AG20443 (cell line): ENCODE data around the gene FDCSP.
"Not testable (repeated sequence)": the region's sequence is repeated elsewhere in the genome, so short reads cannot be mapped to it uniquely, and the experiment has no call there.

ENCODE experiments used
- DNase-seq: peaks from one replicate; pipeline ENCODE4 v3.0.0; 2012; ENCODE audit warnings: low spot score, mixed read lengths

FDCSP gene

DNA sequence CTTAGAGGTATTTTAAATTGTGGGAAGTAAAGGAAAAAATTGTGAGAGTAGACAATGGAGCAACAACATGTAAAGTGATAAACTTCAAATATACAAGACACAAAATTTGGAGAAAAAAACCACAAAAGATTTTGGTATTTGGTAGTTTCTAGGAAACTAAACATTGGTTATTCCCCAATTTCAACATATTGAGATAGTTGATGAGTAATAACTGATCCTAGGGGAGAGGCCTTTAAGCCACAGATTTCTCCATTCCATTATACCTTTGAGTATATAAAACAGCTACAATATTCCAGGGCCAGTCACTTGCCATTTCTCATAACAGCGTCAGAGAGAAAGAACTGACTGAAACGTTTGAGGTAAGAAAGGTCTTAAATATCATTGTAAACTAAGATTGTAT lies at the start of gene FDCSP:
FDCSP (plus strand) TSS at position 301 of the 400 bp plus-strand sequence. CDS start 5,071 bp downstream, outside the sequence.
- no peak for DNase-seq

DNA sequence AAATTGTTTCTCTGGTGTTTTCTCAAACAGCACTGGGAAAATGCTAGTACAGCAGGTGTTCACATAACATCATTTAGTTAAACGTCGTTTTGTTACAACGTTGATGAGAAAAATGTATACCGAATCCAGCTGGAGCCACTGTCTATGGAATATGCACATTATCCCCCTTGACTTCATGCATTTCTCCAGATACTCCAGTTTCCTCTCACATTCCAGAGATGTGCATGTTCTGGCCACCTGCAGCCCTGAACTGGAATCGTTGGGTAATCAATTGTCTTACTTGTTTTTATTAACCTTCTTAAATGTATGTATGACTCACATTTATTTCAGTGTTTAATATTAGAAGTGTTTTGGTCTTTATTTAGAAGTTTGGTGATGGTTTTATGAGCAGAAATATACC lies 48.8 kb upstream of the FDCSP start:
- no peak for DNase-seq

DNA sequence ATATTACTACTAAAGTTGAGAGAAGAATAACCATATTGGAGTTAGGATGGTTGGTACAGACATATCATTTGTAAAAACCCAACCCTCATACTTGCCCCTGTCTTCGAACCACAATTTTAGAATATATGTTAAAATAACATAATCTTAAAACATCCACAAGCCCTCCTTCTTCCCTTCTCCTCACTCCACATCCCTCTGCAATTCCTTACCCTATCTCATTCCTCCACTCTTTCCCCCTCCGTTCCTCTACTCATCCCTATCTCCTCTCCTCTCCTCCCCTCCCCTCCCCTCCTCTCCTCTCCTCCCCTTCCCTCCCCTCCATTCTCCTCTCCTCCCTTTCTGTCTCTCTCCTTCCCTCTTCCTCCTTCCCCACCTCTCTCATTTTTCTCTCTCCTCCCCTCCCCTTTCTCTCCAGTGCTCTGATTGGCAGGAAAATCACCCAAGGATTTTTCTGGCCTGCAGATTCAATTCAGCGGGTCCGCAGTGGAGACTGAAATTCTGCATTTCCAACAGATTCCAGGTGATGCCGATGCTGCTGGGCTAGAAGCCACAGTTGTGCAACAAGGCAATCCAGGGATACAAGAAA lies 47.8 kb upstream of the FDCSP start:
- no peak for DNase-seq

DNA sequence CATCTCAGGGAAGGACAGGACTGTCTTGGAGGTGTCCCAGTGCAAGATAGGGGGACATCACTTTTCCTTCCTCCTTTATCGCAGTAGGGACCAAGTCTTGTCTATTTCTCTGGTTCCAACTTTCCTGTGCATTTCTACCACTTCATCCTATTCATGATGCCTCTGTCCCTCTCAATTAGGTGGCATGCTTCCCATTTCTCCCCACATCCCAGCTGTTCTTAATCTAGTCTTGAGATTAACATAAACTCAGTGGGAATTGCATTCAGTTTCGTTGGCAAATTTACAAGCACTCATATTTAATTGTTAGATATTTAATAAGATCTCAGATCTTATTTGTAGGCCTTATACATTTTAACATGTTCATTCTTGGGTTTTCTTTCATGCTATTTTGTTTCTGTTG lies 46.1 kb upstream of the FDCSP start:
- DNase-seq: no peak

DNA sequence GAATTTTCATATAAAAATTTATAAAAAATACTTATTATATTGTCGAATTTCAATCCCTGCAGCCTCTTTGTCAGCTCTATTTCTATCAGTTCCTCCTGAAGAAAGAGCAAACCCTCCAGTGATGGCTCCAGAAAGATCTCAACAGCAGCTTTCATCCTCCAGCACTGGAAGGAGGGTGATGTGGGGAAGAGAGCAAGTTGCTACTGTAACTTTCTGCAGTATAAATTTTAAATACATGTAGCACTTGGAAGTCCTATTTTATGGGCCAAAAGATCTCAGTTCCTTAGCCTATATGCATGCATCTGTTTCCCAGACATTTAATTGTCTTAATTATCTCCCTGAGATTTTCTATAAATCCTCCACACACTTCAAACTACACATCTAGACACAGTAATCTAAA lies 44.1 kb upstream of the FDCSP start:
- DNase-seq: no peak

DNA sequence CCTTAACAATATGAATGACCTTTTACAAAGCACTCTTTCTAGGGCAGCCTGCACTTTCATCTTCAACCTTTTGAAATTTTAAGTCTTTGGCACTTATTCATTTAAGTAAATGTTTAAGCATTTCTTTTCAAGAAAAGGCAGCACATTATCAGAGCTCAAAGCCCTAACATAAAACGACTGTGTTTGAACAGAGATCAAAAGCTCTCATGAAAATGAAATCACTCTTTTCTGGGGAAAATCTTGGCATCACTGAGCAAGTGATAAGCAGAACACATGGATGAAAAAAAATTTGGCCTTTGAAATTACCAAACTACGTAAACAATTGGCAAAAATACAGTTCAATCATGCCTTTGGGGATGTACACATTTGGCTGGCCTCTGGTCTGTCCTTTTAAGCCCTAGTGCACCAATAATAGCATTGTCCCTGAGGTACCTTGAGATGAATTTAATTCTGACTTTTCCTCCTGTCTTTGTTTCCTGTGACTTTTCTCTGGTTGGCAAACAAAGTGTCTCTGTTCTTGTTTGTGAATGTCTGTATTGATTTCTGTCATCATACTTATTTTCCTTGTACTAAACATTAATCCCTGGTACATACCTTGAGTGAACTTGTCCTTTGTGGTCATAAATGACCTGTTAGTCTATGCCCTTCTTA lies 43.3 kb upstream of the FDCSP start:
- DNase-seq: no peak

DNA sequence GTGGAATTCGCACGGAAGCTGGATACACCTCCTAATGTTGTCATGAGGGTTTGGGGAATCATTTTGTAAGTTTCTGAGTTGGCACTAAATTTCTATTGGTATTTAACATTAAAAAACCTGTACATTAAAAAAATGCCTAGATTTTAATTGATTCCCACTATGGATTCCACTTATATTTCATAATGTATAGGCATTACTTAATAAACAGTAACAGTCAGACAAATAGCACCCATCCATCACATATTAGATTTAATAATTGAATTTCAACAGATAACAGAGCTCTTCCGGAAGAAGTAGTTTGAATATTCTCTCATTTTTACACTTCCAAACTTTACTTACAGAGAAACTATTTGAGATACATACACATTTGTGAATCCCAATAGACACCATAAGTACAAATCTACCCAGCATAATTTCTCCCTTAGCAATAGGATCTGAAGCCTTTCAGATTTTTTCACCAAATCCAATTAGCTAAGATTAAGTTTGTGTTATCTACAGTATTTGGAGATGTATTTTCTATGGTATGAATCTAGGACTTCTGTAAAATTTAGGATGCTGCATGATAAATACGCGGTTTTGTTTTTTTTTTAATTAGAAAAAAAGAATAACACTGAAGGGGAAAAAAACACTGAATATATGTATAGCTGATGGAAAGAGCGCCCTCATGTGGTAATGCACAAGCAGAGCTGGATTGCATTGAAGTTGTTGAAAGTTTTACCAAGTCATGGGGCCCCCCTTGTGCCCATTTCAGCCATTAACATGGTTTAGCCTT lies 42.6 kb upstream of the FDCSP start:
- DNase-seq: peak; percentile 12

DNA sequence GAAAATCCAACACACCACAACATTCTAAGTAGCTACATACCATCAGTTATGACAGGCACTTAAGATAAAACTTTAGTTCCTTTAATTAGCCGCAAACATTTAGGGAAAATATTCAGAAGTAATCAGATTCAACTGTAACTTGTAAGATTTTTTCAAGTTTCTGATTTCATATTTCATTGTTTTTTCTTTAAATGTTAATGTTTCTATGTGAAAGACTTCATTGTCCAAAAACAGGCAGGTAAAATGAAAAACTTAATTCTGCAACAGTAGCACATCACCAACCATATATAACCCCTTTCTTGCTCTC lies 42.0 kb upstream of the FDCSP start:
- no peak for DNase-seq

DNA sequence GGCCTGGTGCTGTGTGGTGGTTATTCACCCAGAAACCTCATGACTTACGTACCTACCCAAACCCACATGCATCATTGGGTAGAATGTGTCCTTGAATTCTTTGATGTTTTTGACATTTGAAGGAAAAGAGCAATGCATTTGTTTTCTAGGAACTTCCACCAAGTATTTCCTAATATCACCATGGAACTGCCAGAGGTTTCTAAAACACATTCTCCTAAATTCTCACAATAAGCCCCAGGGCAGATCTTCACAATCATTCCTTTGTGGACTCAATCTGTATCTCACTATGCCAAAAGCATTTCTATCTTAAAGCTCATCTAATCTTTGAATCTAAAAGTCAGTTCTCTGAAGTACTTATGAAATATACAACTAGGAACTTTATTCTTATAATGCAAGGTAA lies 38.7 kb upstream of the FDCSP start:
- DNase-seq: no peak

DNA sequence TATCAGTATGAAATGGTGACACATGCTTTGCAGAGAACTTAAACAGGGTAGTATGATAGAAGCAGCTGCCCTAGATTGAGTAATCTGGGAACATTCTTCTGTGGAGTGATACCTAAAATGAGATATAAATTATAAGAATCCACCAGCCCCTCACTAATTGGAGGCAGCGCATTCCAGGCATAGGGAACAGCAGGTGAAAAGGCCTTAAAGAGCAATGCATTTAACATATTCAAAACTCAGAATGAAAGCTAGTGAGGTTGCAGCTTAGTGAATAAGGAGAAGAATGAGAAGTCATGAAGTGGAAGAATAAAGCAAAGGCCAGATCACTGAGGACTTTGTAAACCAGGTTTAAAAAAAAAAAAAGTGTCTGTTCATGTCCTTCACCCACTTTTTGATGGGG lies 35.3 kb upstream of the FDCSP start:
- DNase-seq: no peak

DNA sequence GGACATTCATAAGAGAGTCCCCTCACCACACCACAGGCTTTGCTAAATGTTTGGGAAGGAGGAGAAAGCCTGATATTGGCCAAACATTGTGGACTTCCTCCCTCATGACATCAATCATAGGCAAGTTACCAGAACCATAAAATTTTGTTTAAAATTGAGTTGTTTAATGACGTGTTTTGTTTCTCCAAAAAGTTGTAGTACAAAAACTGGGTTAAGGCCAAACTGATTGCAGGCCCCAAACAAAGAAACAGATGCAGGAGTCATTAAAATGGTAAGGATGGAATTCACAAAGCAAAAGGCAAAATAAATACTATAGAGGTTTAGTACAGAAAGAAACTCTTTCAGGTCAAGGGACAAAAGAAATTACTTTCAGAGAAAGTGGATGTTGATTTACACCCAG lies 34.3 kb upstream of the FDCSP start:
- no peak for DNase-seq

DNA sequence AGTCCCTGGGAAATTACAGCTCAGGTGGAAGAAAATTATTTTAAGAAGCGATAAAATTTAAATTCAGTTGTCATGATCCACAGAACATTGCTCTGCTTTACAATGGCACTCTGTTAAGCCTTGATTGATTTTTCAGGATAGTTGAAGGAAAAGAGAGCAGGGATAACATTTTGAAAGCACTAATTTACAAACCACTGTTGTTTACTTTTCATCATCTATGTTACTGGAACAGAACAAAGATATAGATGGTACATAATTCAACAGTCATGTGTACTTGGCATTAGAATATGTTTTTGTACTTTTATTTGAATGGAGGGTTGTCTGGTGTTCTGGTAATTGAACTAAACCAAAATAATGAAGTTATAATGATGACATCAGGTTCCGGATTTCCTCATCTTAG lies 33.0 kb upstream of the FDCSP start:
- DNase-seq: no peak

DNA sequence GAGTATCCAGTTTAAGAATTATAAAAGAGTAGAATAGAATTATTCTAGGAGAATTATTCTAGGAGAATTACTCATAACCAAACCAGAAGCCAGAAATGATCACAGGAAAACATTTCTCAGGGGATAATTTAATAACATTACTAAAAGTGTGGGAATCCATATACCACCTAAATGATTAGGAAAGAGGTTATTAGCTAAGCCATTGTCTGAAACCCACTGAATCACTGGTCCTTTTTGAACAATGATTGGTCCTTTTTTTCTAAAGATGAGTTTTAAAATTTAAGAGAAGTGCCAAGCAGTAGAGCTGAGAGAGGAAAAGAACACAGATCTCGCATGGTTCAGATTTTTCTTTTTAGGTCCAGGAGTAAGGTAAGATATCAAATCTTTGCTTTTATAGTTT lies 30.5 kb upstream of the FDCSP start, which contains the start of gene ODAM:
ODAM (plus strand) TSS at position 301 of the 400 bp plus-strand sequence. CDS start 819 bp downstream, outside the sequence.
- no peak for DNase-seq

DNA sequence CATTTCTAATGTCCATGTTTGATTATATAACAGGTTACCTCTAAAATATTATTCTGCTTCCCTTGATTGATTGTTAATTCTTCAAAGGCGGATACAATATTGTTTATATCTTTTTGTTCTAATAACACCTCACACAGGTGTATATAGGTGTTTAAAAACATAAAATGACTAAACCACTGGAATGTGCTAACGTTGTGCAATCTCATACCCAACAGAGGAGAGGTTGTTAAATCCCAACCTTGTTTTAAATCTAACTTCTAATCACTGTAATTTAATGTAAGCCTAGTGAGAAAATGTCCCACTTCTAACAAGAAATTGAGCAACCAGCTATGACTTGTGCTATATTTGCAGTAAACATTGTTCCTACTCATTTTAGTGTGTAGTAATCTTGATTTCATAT lies 29.1 kb upstream of the FDCSP start:
- no peak for DNase-seq

DNA sequence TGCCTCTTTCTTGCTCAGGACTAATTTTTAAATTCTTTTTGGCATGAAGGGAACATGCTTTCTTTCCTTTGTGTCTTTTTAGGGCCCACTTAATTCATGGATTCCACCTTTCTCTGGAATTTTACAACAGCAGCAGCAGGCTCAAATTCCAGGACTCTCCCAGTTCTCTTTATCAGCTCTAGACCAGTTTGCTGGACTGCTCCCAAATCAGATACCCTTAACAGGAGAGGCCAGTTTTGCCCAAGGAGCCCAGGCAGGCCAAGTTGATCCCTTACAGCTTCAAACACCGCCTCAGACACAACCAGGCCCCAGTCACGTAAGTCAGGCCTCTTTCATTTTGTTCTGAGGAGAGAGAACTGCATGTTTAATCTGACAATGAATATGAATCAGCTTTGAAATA lies 28.1 kb upstream of the FDCSP start:
- DNase-seq: no peak

DNA sequence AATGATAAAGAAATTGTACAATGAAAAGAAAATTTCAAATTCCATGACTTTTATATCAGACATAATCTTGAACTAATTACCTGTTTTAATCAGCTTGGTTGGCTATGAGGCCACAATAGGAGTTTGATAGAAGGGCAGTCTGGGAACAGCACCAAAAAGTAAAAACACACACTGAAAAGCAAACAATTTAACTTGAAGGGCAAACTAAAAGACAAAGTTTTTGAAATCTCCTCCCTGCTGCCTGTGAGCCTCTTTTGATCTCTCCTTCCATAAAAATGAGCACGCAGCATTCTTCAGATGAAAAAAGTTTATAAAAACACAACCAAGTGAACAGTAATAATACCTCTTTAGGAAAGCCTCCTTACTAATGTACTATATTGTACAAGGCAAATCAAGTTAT lies 22.3 kb upstream of the FDCSP start:
- no peak for DNase-seq

DNA sequence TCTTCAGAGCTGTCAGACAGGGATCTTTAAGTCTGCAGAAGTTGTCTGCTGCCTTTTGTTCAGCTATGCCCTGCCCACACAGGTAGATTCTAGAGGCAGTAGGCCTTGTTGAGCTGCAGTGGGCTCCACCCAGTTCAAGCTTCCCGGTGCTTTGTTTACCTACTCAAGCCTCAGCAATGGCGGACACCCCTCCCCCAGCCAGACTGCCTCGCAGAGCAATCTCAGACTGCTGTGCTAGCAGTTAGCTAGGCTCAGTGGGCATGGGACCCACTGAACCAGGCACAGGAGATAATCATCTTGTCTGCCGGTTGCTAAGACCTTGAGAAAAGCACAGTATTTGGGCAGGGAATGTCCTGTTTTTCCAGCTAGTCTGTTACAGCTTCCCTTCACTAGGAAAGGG lies 13.2 kb upstream of the FDCSP start:
- DNase-seq: not testable (repeated sequence)

DNA sequence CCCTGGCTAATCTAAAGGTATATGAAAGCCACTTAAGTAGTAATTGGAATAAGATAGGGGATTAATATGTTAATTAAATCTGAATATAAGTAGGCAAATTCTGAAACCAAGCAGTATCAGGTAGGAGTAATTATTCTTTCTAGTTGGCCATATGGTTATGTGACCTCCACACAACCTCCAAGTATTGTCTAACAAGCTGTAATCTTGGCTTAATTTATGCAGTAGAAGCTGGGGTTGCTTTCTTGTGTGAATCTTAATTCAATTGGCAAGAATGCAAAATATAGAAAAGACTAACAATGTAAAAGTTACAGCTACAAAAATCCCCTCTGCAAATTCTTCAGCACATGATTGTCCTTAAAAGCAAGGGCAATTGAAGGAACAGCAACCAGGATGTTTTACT lies 9.8 kb upstream of the FDCSP start:
- DNase-seq: not testable (repeated sequence)

DNA sequence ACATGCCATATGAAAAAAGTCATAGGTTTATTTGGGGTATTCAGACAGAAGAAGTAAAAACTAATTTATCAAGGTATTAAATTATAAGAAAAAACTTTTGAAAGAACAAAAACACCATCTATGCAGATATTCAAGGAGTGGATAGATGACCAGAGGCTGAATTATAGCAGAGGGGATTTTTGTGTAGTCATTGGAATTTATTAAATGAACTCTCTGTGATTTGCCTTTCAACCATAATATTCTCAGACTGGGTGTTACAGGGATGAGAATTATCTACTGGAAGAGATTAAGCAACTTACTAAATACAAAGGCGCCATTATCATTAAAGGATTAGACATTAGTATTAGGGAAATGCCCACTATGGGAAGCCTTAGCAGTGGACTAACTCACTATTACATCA lies 9.4 kb upstream of the FDCSP start:
- DNase-seq: not testable (repeated sequence)

DNA sequence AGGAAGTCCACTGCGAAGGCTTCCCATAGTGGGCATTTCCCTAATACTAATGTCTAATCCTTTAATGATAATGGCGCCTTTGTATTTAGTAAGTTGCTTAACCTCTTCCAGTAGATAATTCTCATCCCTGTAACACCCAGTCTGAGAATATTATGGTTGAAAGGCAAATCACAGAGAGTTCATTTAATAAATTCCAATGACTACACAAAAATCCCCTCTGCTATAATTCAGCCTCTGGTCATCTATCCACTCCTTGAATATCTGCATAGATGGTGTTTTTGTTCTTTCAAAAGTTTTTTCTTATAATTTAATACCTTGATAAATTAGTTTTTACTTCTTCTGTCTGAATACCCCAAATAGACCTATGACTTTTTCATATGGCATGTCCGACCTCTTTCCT lies 4.5 kb upstream of the FDCSP start:
- not testable (repeated sequence) for DNase-seq

DNA sequence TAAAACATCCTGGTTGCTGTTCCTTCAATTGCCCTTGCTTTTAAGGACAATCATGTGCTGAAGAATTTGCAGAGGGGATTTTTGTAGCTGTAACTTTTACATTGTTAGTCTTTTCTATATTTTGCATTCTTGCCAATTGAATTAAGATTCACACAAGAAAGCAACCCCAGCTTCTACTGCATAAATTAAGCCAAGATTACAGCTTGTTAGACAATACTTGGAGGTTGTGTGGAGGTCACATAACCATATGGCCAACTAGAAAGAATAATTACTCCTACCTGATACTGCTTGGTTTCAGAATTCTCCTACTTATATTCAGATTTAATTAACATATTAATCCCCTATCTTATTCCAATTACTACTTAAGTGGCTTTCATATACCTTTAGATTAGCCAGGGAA lies 4.1 kb upstream of the FDCSP start:
- not testable (repeated sequence) for DNase-seq

DNA sequence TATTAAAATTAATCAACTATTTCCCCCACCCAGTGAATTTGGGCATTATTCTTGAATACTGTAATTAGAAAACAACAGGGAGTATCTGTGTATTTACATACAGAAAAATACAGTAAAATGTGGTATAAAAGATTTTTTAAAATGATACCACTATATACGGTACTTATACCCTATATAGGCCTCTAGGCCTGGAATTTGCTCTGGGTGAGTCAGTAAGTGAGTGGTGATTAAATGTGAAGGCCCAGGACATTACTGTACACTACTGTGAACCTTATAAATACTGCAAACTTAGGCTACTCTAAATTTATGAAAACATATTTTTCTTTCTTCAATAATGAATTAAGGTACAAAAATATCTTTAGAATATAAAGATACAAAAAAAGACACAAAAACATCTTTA lies 10.2 kb downstream of the FDCSP start:
- DNase-seq: no peak

DNA sequence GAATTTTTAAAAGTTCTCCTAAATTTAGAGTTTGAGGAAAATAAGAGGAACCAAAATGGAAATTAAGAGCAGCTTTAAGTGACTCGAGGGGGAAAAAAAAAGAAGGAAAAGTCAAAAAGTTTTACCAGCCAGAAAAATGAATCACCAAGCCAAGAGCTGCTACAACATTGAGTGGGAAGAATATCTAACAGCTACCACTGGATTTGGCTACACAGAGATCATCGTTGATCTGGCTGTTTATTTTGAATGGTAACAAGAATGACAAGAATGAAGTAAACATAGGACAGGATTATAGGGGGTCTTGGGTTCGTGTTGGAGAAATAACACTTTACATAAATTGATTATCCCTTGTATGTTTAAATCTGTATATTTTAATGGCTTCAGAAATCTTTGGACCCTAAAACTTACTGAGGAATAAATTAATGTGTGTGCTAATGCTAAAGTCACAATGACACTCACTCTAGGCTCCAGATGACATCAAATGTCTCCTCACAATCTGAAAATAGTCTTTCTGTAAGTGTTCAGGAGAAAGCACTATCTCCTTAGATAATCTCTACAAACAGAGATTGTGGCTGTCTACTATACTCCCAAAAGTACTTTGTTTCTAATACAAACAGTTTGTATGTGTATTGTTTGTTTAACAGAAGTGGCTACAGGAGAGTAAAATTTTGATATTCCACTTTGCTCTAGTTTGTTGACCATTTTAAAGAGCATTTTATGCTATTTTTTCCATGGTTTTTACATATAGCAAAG lies 13.4 kb downstream of the FDCSP start:
- DNase-seq: no peak
